Measurements from ENCODE around the gene EVL.

The EVL gene

GRCh38 chr14:100138082-100138787 lies 73.0 kb downstream of the EVL start:
- Mint-ChIP-seq H3K36me3 (ENCODE audit: low read depth) (peaks cover 98% of the 10 kb centered on the region), H3K27me3 (no peaks in the 10 kb centered on the region), H3K9me3 (no peaks in the 10 kb centered on the region), H3K4me1 (ENCODE audit: low read depth) (no peaks in the 10 kb centered on the region), H3K27ac (peak overlapping the region; percentile 67), H3K4me3 (no peak overlapping the region)
- no peak for DNase-seq

- Mint-ChIP-seq H3K4me3 (no peak overlapping the region), H3K36me3 (ENCODE audit: low read depth) (peaks cover 97% of the 10 kb centered on the region), H3K9me3 (no peaks in the 10 kb centered on the region), H3K27ac (peak overlapping the region; percentile 67), H3K4me1 (ENCODE audit: low read depth) (no peaks in the 10 kb centered on the region), H3K27me3 (no peaks in the 10 kb centered on the region)
- DNase-seq, result no peak
These were observed 73.7 kb downstream of the EVL start for GRCh38 chr14:100138955-100139354.

GRCh38 chr14:100140452-100141078 lies 75.3 kb downstream of the EVL start:
- Mint-ChIP-seq H3K36me3 (ENCODE audit: low read depth) (peaks cover 85% of the 10 kb centered on the region), H3K27me3 (no peaks in the 10 kb centered on the region), H3K9me3 (no peaks in the 10 kb centered on the region), H3K27ac (peak overlapping the region; percentile 80), H3K4me3 (no peak overlapping the region), H3K4me1 (ENCODE audit: low read depth) (no peaks in the 10 kb centered on the region)
- DNase-seq, result no peak

- no peak overlapping the region for H3K4me3 Mint-ChIP-seq
- H3K27ac Mint-ChIP-seq, result peak overlapping the region; percentile 80
- peaks cover 79% of the 10 kb centered on the region for H3K36me3 Mint-ChIP-seq (ENCODE audit: low read depth)
- H3K4me1 Mint-ChIP-seq (ENCODE audit: low read depth), result peaks cover 3% of the 10 kb centered on the region
- no peak for DNase-seq
- no peaks in the 10 kb centered on the region for H3K9me3 Mint-ChIP-seq
- no peaks in the 10 kb centered on the region for H3K27me3 Mint-ChIP-seq
These were observed 75.9 kb downstream of the EVL start for GRCh38 chr14:100141098-100141497.

GRCh38 chr14:100142073-100143040 lies 77.1 kb downstream of the EVL start:
- Mint-ChIP-seq H3K27me3 (no peaks in the 10 kb centered on the region), H3K9me3 (no peaks in the 10 kb centered on the region), H3K36me3 (ENCODE audit: low read depth) (peaks cover 67% of the 10 kb centered on the region), H3K27ac (peak overlapping the region; percentile 64), H3K4me3 (no peak overlapping the region), H3K4me1 (ENCODE audit: low read depth) (peaks cover 16% of the 10 kb centered on the region)
- no peak for DNase-seq

- Mint-ChIP-seq H3K27me3 (no peaks in the 10 kb centered on the region), H3K27ac (peak overlapping the region; percentile 64), H3K4me1 (ENCODE audit: low read depth) (peaks cover 25% of the 10 kb centered on the region), H3K9me3 (no peaks in the 10 kb centered on the region), H3K4me3 (no peak overlapping the region), H3K36me3 (ENCODE audit: low read depth) (peaks cover 55% of the 10 kb centered on the region)
- DNase-seq, result no peak
These were observed 78.3 kb downstream of the EVL start for GRCh38 chr14:100143523-100143922.

- Mint-ChIP-seq H3K27ac (peak overlapping the region; percentile 44), H3K9me3 (no peaks in the 10 kb centered on the region), H3K27me3 (no peaks in the 10 kb centered on the region), H3K4me1 (ENCODE audit: low read depth) (peaks cover 26% of the 10 kb centered on the region), H3K4me3 (no peak overlapping the region), H3K36me3 (ENCODE audit: low read depth) (peaks cover 51% of the 10 kb centered on the region)
- DNase-seq, result no peak
These were observed 78.7 kb downstream of the EVL start for GRCh38 chr14:100143934-100144333.

GRCh38 chr14:100144645-100144995 lies 79.4 kb downstream of the EVL start:
- peaks cover 26% of the 10 kb centered on the region for H3K4me1 Mint-ChIP-seq (ENCODE audit: low read depth)
- H3K4me3 Mint-ChIP-seq, result no peak overlapping the region
- no peaks in the 10 kb centered on the region for H3K27me3 Mint-ChIP-seq
- DNase-seq, result no peak
- no peaks in the 10 kb centered on the region for H3K9me3 Mint-ChIP-seq
- H3K27ac Mint-ChIP-seq, result no peak overlapping the region
- H3K36me3 Mint-ChIP-seq (ENCODE audit: low read depth), result peaks cover 44% of the 10 kb centered on the region

- DNase-seq, result no peak
- H3K4me1 Mint-ChIP-seq (ENCODE audit: low read depth), result peaks cover 26% of the 10 kb centered on the region
- H3K27me3 Mint-ChIP-seq, result no peaks in the 10 kb centered on the region
- peak overlapping the region; percentile 11 for H3K27ac Mint-ChIP-seq
- no peaks in the 10 kb centered on the region for H3K9me3 Mint-ChIP-seq
- H3K4me3 Mint-ChIP-seq, result no peak overlapping the region
- H3K36me3 Mint-ChIP-seq (ENCODE audit: low read depth), result peaks cover 39% of the 10 kb centered on the region
These were observed 79.9 kb downstream of the EVL start for GRCh38 chr14:100144996-100145646.

- H3K4me1 Mint-ChIP-seq (ENCODE audit: low read depth), result peaks cover 26% of the 10 kb centered on the region
These were observed 80.7 kb downstream of the EVL start for GRCh38 chr14:100145682-100146464.

GRCh38 chr14:100146531-100147091 lies 81.4 kb downstream of the EVL start:
- DNase-seq, result peak; percentile 50
- Mint-ChIP-seq H3K36me3 (ENCODE audit: low read depth) (peaks cover 26% of the 10 kb centered on the region), H3K27me3 (no peaks in the 10 kb centered on the region), H3K27ac (peak overlapping the region; percentile 68), H3K4me1 (ENCODE audit: low read depth) (peaks cover 26% of the 10 kb centered on the region), H3K9me3 (no peaks in the 10 kb centered on the region), H3K4me3 (no peak overlapping the region)

More at GRCh38 chr14:100145682-100146464, 80.7 kb downstream of the EVL start:
- H3K9me3 Mint-ChIP-seq, result no peaks in the 10 kb centered on the region
- no peak overlapping the region for H3K4me3 Mint-ChIP-seq
- H3K27ac Mint-ChIP-seq, result peak overlapping the region; percentile 67
- no peak for DNase-seq
- no peaks in the 10 kb centered on the region for H3K27me3 Mint-ChIP-seq
- H3K36me3 Mint-ChIP-seq (ENCODE audit: low read depth), result peaks cover 32% of the 10 kb centered on the region

- Mint-ChIP-seq H3K4me1 (ENCODE audit: low read depth) (peaks cover 26% of the 10 kb centered on the region), H3K9me3 (no peaks in the 10 kb centered on the region), H3K27me3 (no peaks in the 10 kb centered on the region), H3K36me3 (ENCODE audit: low read depth) (peaks cover 20% of the 10 kb centered on the region), H3K27ac (peak overlapping the region; percentile 91), H3K4me3 (peak overlapping the region; percentile 36)
- peak; percentile 78 for DNase-seq
These were observed 82.0 kb downstream of the EVL start for GRCh38 chr14:100147181-100147631.

GRCh38 chr14:100147691-100148464 lies 82.7 kb downstream of the EVL start:
- peaks cover 26% of the 10 kb centered on the region for H3K4me1 Mint-ChIP-seq (ENCODE audit: low read depth)

More at GRCh38 chr14:100147691-100148464, 82.7 kb downstream of the EVL start:
- Mint-ChIP-seq H3K27me3 (no peaks in the 10 kb centered on the region), H3K9me3 (no peaks in the 10 kb centered on the region), H3K27ac (peak overlapping the region; percentile 67), H3K4me3 (no peak overlapping the region), H3K36me3 (ENCODE audit: low read depth) (peaks cover 13% of the 10 kb centered on the region)
- DNase-seq, result no peak
